HEK293 (cell line): ENCODE data around the gene ACVRL1.

Experiments
- CTCF ChIA-PET: fragments of 350-600 bp; formaldehyde crosslinking; extraction: SDS; loops from one replicate; lab custom pipeline; 2021; ENCODE audit warnings: antibody characterized with exemption; lab: Yijun Ruan, JAX
- POLR2A ChIA-PET: fragments of 300-600 bp; formaldehyde crosslinking; extraction: SDS; loops from one replicate; lab custom pipeline; 2020; ENCODE audit warnings: antibody characterized with exemption, inconsistent platforms; lab: Yijun Ruan, JAX
- H3K27ac ChIP-seq: fragments of 200-500 bp; sonication (Bioruptor generic); 2 replicates; pipeline ENCODE4 v1.5.1; 2014; ENCODE audit warnings: low read depth, low read length, control low read depth, inconsistent platforms; ENCODE audit errors: extremely low read depth
- H3K36me3 ChIP-seq, 2 experiments: fragments of 200-500 bp in 1 of 2; sonication (Bioruptor generic) in 1 of 2; 1 replicate in 1 of 2; 2 replicates in 1 of 2; pipeline ENCODE4 v1.5.1; 2014 to 2017; ENCODE audit warnings: inconsistent platforms in 2 of 2, low read length in 2 of 2; ENCODE audit not compliant: control insufficient read depth in 2 of 2, insufficient read depth in 1 of 2
- H3K4me1 ChIP-seq: fragments of 200-500 bp; sonication (Bioruptor generic); 2 replicates; pipeline ENCODE4 v1.5.1; 2014; ENCODE audit warnings: mild to moderate bottlenecking, low read length, inconsistent platforms; ENCODE audit not compliant: control insufficient read depth, insufficient read depth
- H3K4me3 ChIP-seq: 2 replicates; pipeline ENCODE4 v1.5.1; 2011; ENCODE audit warnings: low read depth, mild to moderate bottlenecking, control low read depth, low read length, moderate library complexity
- H3K9me3 ChIP-seq: fragments of 200-500 bp; sonication (Bioruptor generic); 2 replicates; pipeline ENCODE4 v1.5.1; 2014; ENCODE audit warnings: low read depth, low read length, inconsistent platforms; ENCODE audit not compliant: control insufficient read depth, insufficient read depth
- AEBP2 ChIP-seq: fragments of 450-650 bp; formaldehyde crosslinking; IDR thresholded peaks from 2 replicates; pipeline ENCODE4 v1.5.1; 2016; ENCODE audit warnings: missing biosample characterization, missing genetic modification characterization, borderline replicate concordance
- FEZF1 ChIP-seq: fragments of 450-650 bp; formaldehyde crosslinking; IDR thresholded peaks from 2 replicates; pipeline ENCODE4 v1.5.1; 2016; ENCODE audit warnings: missing biosample characterization, missing genetic modification characterization
- KLF16 ChIP-seq: fragments of 450-650 bp; formaldehyde crosslinking; IDR thresholded peaks from 2 replicates; pipeline ENCODE4 v1.5.1; 2017; ENCODE audit warnings: missing biosample characterization, missing genetic modification characterization
- PRDM1 ChIP-seq: fragments of 450-650 bp; formaldehyde crosslinking; IDR thresholded peaks from 2 replicates; pipeline ENCODE4; 2016; ENCODE audit warnings: missing biosample characterization, missing genetic modification characterization
- PRDM10 ChIP-seq: fragments of 450-650 bp; formaldehyde crosslinking; IDR thresholded peaks from 2 replicates; pipeline ENCODE4 v1.5.1; 2016; ENCODE audit warnings: missing biosample characterization, missing genetic modification characterization
- SP3 ChIP-seq: fragments of 450-650 bp; formaldehyde crosslinking; IDR thresholded peaks from 2 replicates; pipeline ENCODE4 v1.5.1; 2016; ENCODE audit warnings: missing biosample characterization, missing genetic modification characterization
- ZBTB1 ChIP-seq: fragments of 450-650 bp; formaldehyde crosslinking; IDR thresholded peaks from 2 replicates; pipeline ENCODE4 v1.5.1; 2016; ENCODE audit warnings: missing biosample characterization, missing genetic modification characterization
- ZBTB10 ChIP-seq: fragments of 450-650 bp; formaldehyde crosslinking; IDR thresholded peaks from 2 replicates; pipeline ENCODE4 v1.5.1; 2016; ENCODE audit warnings: missing biosample characterization, missing genetic modification characterization
- ZBTB8A ChIP-seq: fragments of 450-650 bp; formaldehyde crosslinking; IDR thresholded peaks from 2 replicates; pipeline ENCODE4 v1.5.1; 2016; ENCODE audit warnings: missing biosample characterization, missing genetic modification characterization
- ZNF132 ChIP-seq: fragments of 450-650 bp; formaldehyde crosslinking; IDR thresholded peaks from 2 replicates; pipeline ENCODE4 v1.5.1; 2017; ENCODE audit warnings: missing biosample characterization, missing genetic modification characterization, borderline replicate concordance
- ZNF155 ChIP-seq: fragments of 450-650 bp; formaldehyde crosslinking; IDR thresholded peaks from 2 replicates; pipeline ENCODE4 v1.5.1; 2016; ENCODE audit warnings: missing biosample characterization, missing genetic modification characterization
- ZNF157 ChIP-seq: fragments of 450-650 bp; formaldehyde crosslinking; IDR thresholded peaks from 2 replicates; pipeline ENCODE4 v1.5.1; 2016; ENCODE audit warnings: missing biosample characterization, missing genetic modification characterization
- ZNF24 ChIP-seq: fragments of 450-650 bp; formaldehyde crosslinking; IDR thresholded peaks from 2 replicates; pipeline ENCODE4 v1.5.1; 2016; ENCODE audit warnings: missing biosample characterization, missing genetic modification characterization
- ZNF280C ChIP-seq: fragments of 450-650 bp; formaldehyde crosslinking; IDR thresholded peaks from 2 replicates; pipeline ENCODE4 v1.5.1; 2016; ENCODE audit warnings: missing biosample characterization, missing genetic modification characterization
- ZNF292 ChIP-seq: fragments of 450-650 bp; formaldehyde crosslinking; IDR thresholded peaks from 2 replicates; pipeline ENCODE4 v1.5.1; 2016; ENCODE audit warnings: low read depth, missing biosample characterization, missing genetic modification characterization, borderline replicate concordance
- ZNF311 ChIP-seq: fragments of 450-650 bp; formaldehyde crosslinking; IDR thresholded peaks from 2 replicates; pipeline ENCODE4 v1.5.1; 2017; ENCODE audit warnings: missing biosample characterization, missing genetic modification characterization, borderline replicate concordance
- ZNF324 ChIP-seq: fragments of 450-650 bp; formaldehyde crosslinking; IDR thresholded peaks from 2 replicates; pipeline ENCODE4 v1.5.1; 2016; ENCODE audit warnings: missing biosample characterization, missing genetic modification characterization
- ZNF391 ChIP-seq: fragments of 450-650 bp; formaldehyde crosslinking; IDR thresholded peaks from 2 replicates; pipeline ENCODE4 v1.5.1; 2016; ENCODE audit warnings: low read depth, missing biosample characterization, missing genetic modification characterization, borderline replicate concordance
- ZNF585B ChIP-seq: fragments of 450-650 bp; formaldehyde crosslinking; IDR thresholded peaks from 2 replicates; pipeline ENCODE4 v1.5.1; 2016; ENCODE audit warnings: missing biosample characterization, missing genetic modification characterization

Gene ACVRL1

GRCh38 chr12:51960890-51961289, 53.6 kb downstream of the ACVRL1 start:
- POLR2A ChIA-PET, result no interaction called here
- Histone ChIP-seq H3K9me3 (no peaks in the 10 kb centered on the region), H3K27ac (no peak overlapping the region), H3K4me3 (no peak overlapping the region), H3K36me3 (peaks cover 20 to 24% of the 10 kb centered on the region in 2 experiments), H3K4me1 (peaks cover 3% of the 10 kb centered on the region; the same call in 1 of the 2 replicates)
- TF ChIP-seq PRDM1 (tag by site-specific recombination), result 0 out of 2 replicates have a peak, but pooled peaks have one; percentile 21
- TF ChIP-seq ZNF24 (tag by site-specific recombination), result no peak
- no peak for TF ChIP-seq ZNF324 (tag by site-specific recombination)
- CTCF ChIA-PET, result interaction anchor here (0.6 to 3.7 kb wide), 6 partner anchors 10 to 814 kb away, joined by 3 to 49 read pairs (median 5); no protein-coding TSS in a partner anchor

- ChIA-PET POLR2A (no interaction called here), CTCF (interaction anchor here (0.6 to 3.7 kb wide), 13 partner anchors 9 to 161 kb away, joined by 3 to 49 read pairs (median 4); no protein-coding TSS in a partner anchor)
- H3K36me3 ChIP-seq, result peaks cover 16 to 24% of the 10 kb centered on the region in 2 experiments
- H3K4me1 ChIP-seq, result peaks cover 3% of the 10 kb centered on the region; the same call in 1 of the 2 replicates
- H3K9me3 ChIP-seq, result no peaks in the 10 kb centered on the region
- TF ChIP-seq ZNF391 (no peak), PRDM1 (tag by site-specific recombination) (peak; percentile 38; the same call in 1 of the 2 replicates)
- H3K27ac ChIP-seq, result no peak overlapping the region
- no peak overlapping the region for H3K4me3 ChIP-seq
Observed at GRCh38 chr12:51961834-51962233, 54.5 kb downstream of the ACVRL1 start.

GRCh38 chr12:51962737-51963136, 55.4 kb downstream of the ACVRL1 start:
- TF ChIP-seq ZNF280C (tag by site-specific recombination) (no peak), ZNF585B (no peak), ZNF157 (no peak), FEZF1 (tag by site-specific recombination) (no peak), PRDM10 (tag by site-specific recombination) (no peak), ZBTB8A (no peak), ZNF155 (tag by site-specific recombination) (no peak), SP3 (tag by site-specific recombination) (no peak), ZNF132 (no peak), ZBTB10 (tag by site-specific recombination) (no peak), AEBP2 (tag by site-specific recombination) (no peak), ZNF292 (no peak), ZBTB1 (tag by site-specific recombination) (no peak), KLF16 (tag by site-specific recombination) (no peak), ZNF311 (tag by site-specific recombination) (no peak)
- no peak overlapping the region for H3K27ac ChIP-seq
- no peaks in the 10 kb centered on the region for H3K9me3 ChIP-seq
- no peak overlapping the region for H3K4me3 ChIP-seq
- peaks cover 16 to 24% of the 10 kb centered on the region in 2 experiments for H3K36me3 ChIP-seq
- POLR2A ChIA-PET, result no interaction called here
- CTCF ChIA-PET, result interaction anchor here (0.6 to 3.7 kb wide), 9 partner anchors 8 to 539 kb away, joined by 3 to 49 read pairs (median 6); no protein-coding TSS in a partner anchor
- H3K4me1 ChIP-seq, result peaks cover 3% of the 10 kb centered on the region; the same call in 1 of the 2 replicates
